BLaER1 treated with 17β-estradiol and CSF1 and Interleukin-3, amounts not matched to agents 10 nM and 100 nM (cell line): ENCODE data around the gene GALNT11.
"Not testable (repeated sequence)": the region's sequence is repeated elsewhere in the genome, so short reads cannot be mapped to it uniquely, and the experiment has no call there.

Experiments used
- H3K27ac ChIP-seq, 11 experiments: shearing (Covaris generic); formaldehyde crosslinking; 2 replicates each; pipeline ENCODE4 v1.8.1; 2022
- H3K27me3 ChIP-seq, 11 experiments: shearing (Covaris generic); formaldehyde crosslinking; 2 replicates each; pipeline ENCODE4 v1.8.1; 2022
- H3K36me3 ChIP-seq, 11 experiments: shearing (Covaris generic); formaldehyde crosslinking; 2 replicates each; pipeline ENCODE4 v1.8.1; 2022
- H3K4me1 ChIP-seq, 10 experiments: shearing (Covaris generic); formaldehyde crosslinking; 2 replicates each; pipeline ENCODE4 v1.8.1; 2022
- H3K4me2 ChIP-seq, 11 experiments: shearing (Covaris generic); formaldehyde crosslinking; 2 replicates each; pipeline ENCODE4 v1.8.1; 2022
- H3K4me3 ChIP-seq, 10 experiments: shearing (Covaris generic); formaldehyde crosslinking; 2 replicates each; pipeline ENCODE4 v1.8.1; 2022
- H3K9ac ChIP-seq, 11 experiments: shearing (Covaris generic); formaldehyde crosslinking; 2 replicates each; pipeline ENCODE4 v1.8.1; 2022
- H3K9me3 ChIP-seq, 11 experiments: shearing (Covaris generic); formaldehyde crosslinking; replicated peaks in 1 of 11; 2 replicates each; pipeline ENCODE4 v1.8.1; 2022
- H4K20me1 ChIP-seq, 11 experiments: shearing (Covaris generic); formaldehyde crosslinking; 2 replicates each; pipeline ENCODE4 v1.8.1; 2022
- Cebpa-rat ChIP-seq, 11 experiments: shearing (Covaris generic); IDR thresholded peaks; 2 replicates each; pipeline ENCODE4 v1.8.1; 2022

The GALNT11 gene

GRCh38 chr7:152046531-152046930 is 21.1 kb downstream of the GALNT11 start:
- TF ChIP-seq Cebpa-rat (IDR thresholded peaks at IDR 0.05) = no peak
- no peaks in the 10 kb centered on the region for H3K4me1 ChIP-seq
- no peak overlapping the region for H3K9ac ChIP-seq
- no peak overlapping the region for H3K27ac ChIP-seq
- H3K36me3 ChIP-seq = no peaks in the 10 kb centered on the region
- no peak overlapping the region for H3K4me3 ChIP-seq
- H3K27me3 ChIP-seq = no peaks in the 10 kb centered on the region
- no peak overlapping the region for H3K4me2 ChIP-seq
- peaks cover 36 to 59% (median 46%) of the 10 kb centered on the region in 11 experiments for H3K9me3 ChIP-seq
- peaks cover 0 to 5% (median 0%) of the 10 kb centered on the region in 11 experiments; a peak in 1 of 22 replicates for H4K20me1 ChIP-seq

DNA sequence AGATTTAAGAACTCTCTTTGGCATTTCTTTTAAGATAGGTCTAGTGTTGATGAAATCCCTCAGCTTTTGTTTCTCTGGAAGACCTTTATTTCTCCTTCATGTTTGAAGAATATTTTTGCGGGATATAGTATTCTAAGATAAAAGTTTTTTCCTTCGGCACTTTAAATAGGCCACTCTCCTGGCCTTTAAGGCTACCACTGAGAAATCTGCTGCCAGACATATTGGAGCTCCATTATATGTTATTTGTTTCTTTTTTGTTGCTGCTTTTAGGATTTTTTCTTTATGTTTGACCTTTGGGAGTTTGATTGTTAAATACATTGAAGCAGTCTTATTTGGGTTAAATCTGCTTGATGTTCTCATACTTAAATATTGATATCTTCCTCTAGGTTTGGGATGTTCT is 22.6 kb downstream of the GALNT11 start:
- TF ChIP-seq Cebpa-rat (IDR thresholded peaks at IDR 0.05) = no peak
- Histone ChIP-seq H3K36me3 (no peaks in the 10 kb centered on the region), H3K9ac (no peak overlapping the region), H4K20me1 (peaks cover 0 to 4% (median 0%) of the 10 kb centered on the region in 11 experiments; a peak in 1 of 22 replicates), H3K27me3 (no peaks in the 10 kb centered on the region), H3K4me1 (no peaks in the 10 kb centered on the region), H3K9me3 (peaks cover 36 to 59% (median 46%) of the 10 kb centered on the region in 11 experiments), H3K4me2 (no peak overlapping the region), H3K4me3 (no peak overlapping the region), H3K27ac (no peak overlapping the region)

DNA sequence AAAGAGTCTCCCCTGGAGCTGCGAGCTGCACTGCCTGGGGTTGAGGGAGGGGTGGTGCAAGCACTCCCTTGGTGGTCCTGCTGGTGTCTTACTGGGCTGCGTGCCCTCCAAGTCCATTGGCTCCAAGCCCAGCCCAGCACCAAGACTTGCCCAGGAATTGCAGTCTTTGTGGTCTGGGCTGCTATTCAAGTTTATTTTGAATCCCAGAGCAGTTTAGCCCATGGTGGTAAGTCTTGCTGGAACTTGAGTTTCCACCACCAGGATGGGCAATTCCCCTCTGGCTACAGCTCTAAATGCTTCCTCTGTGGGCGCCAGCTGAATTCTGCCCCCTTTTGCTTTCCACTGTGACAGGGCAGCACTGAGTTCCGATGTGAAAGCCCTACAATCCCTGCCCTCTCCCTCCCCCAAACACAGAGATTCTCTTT is 25.1 kb downstream of the GALNT11 start:
- Histone ChIP-seq H3K4me1 (no peaks in the 10 kb centered on the region), H3K36me3 (no peaks in the 10 kb centered on the region), H3K4me2 (no peak overlapping the region), H3K4me3 (no peak overlapping the region), H4K20me1 (no peaks in the 10 kb centered on the region; a peak in 1 of 22 replicates), H3K9me3 (peaks cover 16 to 36% (median 25%) of the 10 kb centered on the region in 11 experiments; a peak in 21 of 22 replicates), H3K27ac (no peak overlapping the region), H3K9ac (no peak overlapping the region), H3K27me3 (no peaks in the 10 kb centered on the region)
- no peak for TF ChIP-seq Cebpa-rat (IDR thresholded peaks at IDR 0.05)

GRCh38 chr7:152051968-152052367 is 26.5 kb downstream of the GALNT11 start:
- TF ChIP-seq Cebpa-rat (IDR thresholded peaks at IDR 0.05) = no peak
- no peak overlapping the region for H3K4me2 ChIP-seq
- H3K27ac ChIP-seq = no peak overlapping the region
- H3K4me3 ChIP-seq = no peak overlapping the region
- no peaks in the 10 kb centered on the region; a peak in 1 of 22 replicates for H4K20me1 ChIP-seq
- H3K36me3 ChIP-seq = no peaks in the 10 kb centered on the region
- H3K9ac ChIP-seq = no peak overlapping the region
- no peaks in the 10 kb centered on the region for H3K4me1 ChIP-seq
- peaks cover 5 to 25% (median 12%) of the 10 kb centered on the region in 11 experiments; a peak in 20 of 22 replicates for H3K9me3 ChIP-seq
- no peaks in the 10 kb centered on the region for H3K27me3 ChIP-seq

DNA sequence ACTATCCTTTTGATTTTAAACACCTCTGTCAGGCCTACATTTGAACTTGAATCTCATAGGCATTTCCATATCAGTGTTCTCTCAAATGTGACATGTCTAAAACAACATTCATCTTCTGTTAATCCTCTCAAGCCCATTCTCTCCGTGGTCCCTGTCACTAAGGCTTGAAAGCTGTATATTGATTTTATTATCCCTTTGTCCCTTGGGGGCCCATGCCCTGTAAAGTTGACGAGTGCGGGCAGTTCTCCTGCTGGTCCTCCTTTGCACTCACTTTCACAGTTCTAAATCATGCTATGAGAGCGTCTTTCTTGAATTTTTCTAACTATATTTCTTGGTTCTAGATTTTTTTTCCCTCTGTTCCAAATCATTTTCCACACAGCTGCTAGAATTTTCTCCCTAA is 27.3 kb downstream of the GALNT11 start:
- peaks cover 0 to 20% (median 4%) of the 10 kb centered on the region in 11 experiments; a peak in 14 of 22 replicates for H3K9me3 ChIP-seq
- H3K4me3 ChIP-seq = no peak overlapping the region

GRCh38 chr7:152054367-152055230 is 29.1 kb downstream of the GALNT11 start:
- H3K27ac ChIP-seq = no peak overlapping the region
- H3K36me3 ChIP-seq = no peaks in the 10 kb centered on the region
- H3K27me3 ChIP-seq = no peaks in the 10 kb centered on the region
- no peak overlapping the region for H3K4me3 ChIP-seq
- peaks cover 0 to 10% (median 0%) of the 10 kb centered on the region in 11 experiments; a peak in 5 of 22 replicates for H3K9me3 ChIP-seq
- H4K20me1 ChIP-seq = no peaks in the 10 kb centered on the region; a peak in 1 of 22 replicates
- H3K4me1 ChIP-seq = no peaks in the 10 kb centered on the region
- no peak overlapping the region for H3K4me2 ChIP-seq
- no peak overlapping the region for H3K9ac ChIP-seq
- no peak for TF ChIP-seq Cebpa-rat (IDR thresholded peaks at IDR 0.05)

More for the DNA sequence above, 27.3 kb downstream of the GALNT11 start:
- Histone ChIP-seq H3K27me3 (no peaks in the 10 kb centered on the region), H3K4me1 (no peaks in the 10 kb centered on the region), H3K9ac (no peak overlapping the region), H4K20me1 (no peaks in the 10 kb centered on the region; a peak in 1 of 22 replicates), H3K27ac (no peak overlapping the region), H3K36me3 (no peaks in the 10 kb centered on the region), H3K4me2 (no peak overlapping the region)
- TF ChIP-seq Cebpa-rat (IDR thresholded peaks at IDR 0.05) = no peak

DNA sequence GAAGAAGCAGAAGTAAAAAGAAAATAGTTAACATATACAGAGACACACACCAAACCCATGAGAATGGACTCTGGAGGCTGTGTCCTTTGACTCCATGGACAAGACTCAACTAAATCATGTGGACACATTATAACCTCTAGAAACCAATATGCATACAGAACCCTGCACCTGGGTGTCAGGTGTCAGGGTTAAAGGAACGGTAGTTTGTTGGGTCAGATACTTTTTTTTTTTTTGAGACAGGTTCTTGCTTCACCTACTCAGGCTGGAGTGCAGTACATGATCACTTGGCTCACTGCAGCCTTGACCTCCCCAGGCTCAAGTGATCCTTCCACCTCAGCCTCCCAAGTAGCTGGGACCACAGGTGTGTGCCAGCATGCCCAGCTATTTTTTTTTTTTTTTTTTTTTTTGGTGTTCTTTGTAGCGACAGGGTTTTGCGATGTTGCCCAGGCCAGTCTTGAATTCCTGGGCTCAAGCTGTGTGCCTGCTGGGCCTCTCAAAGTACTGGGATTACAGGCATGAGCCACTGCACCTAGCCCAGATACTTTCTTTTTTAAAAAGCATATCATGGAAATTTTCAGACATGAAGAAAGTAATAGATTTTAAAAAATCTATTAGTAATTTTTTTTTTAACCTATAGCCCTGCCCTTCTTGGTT is 31.3 kb downstream of the GALNT11 start:
- H3K9ac ChIP-seq = no peak overlapping the region

GRCh38 chr7:152059311-152059710 is 33.8 kb downstream of the GALNT11 start:
- H3K27ac ChIP-seq = no peak overlapping the region
- H3K4me1 ChIP-seq = no peaks in the 10 kb centered on the region
- H4K20me1 ChIP-seq = no peaks in the 10 kb centered on the region
- H3K9ac ChIP-seq = no peak overlapping the region
- no peak overlapping the region for H3K4me2 ChIP-seq
- peak in 4 of 11 experiments; percentile 19 to 62 (median 26); a peak in 3 of 22 replicates for TF ChIP-seq Cebpa-rat (IDR thresholded peaks at IDR 0.05)
- H3K36me3 ChIP-seq = no peaks in the 10 kb centered on the region; a peak in 1 of 22 replicates
- no peaks in the 10 kb centered on the region for H3K27me3 ChIP-seq
- peaks cover 0 to 8% (median 4%) of the 10 kb centered on the region in 11 experiments; a peak in 8 of 22 replicates for H3K9me3 ChIP-seq
- no peak overlapping the region for H3K4me3 ChIP-seq

More for the DNA sequence above, 31.3 kb downstream of the GALNT11 start:
- Histone ChIP-seq H3K27ac (no peak overlapping the region), H3K36me3 (no peaks in the 10 kb centered on the region; a peak in 1 of 22 replicates), H4K20me1 (no peaks in the 10 kb centered on the region), H3K4me3 (no peak overlapping the region), H3K27me3 (no peaks in the 10 kb centered on the region), H3K4me1 (no peaks in the 10 kb centered on the region), H3K9me3 (peaks cover 0 to 7% (median 0%) of the 10 kb centered on the region in 11 experiments; a peak in 8 of 22 replicates), H3K4me2 (no peak overlapping the region)
- TF ChIP-seq Cebpa-rat (IDR thresholded peaks at IDR 0.05) = no peak

DNA sequence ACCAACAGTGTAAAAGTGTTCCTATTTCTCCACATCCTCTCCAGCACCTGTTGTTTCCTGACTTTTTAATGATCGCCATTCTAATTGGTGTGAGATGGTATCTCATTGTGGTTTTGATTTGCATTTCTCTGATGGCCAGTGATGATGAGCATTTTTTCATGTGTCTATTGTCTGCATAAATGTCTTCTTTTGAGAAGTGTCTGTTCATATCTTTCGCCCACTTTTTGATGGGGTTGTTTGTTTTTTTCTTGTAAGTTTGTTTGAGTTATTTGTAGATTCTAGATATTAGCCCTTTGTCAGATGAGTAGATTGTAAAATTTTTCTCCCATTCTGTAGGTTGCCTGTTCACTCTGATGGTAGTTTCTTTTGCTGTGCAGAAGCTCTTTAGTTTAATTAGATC is 35.6 kb downstream of the GALNT11 start:
- not testable (repeated sequence) for H3K4me2 ChIP-seq, H3K36me3 ChIP-seq, H3K4me3 ChIP-seq, H3K9ac ChIP-seq, H3K27ac ChIP-seq, H4K20me1 ChIP-seq, H3K27me3 ChIP-seq, H3K4me1 ChIP-seq
- H3K9me3 ChIP-seq = peaks cover 2 to 18% (median 10%) of the 10 kb centered on the region in 11 experiments; a peak in 20 of 22 replicates

- H3K4me1 ChIP-seq, H3K4me2 ChIP-seq, H3K36me3 ChIP-seq, H3K27me3 ChIP-seq, H4K20me1 ChIP-seq, H3K9ac ChIP-seq, H3K27ac ChIP-seq, H3K4me3 ChIP-seq: not testable (repeated sequence)
- H3K9me3 ChIP-seq = peaks cover 8 to 33% (median 28%) of the 10 kb centered on the region in 11 experiments; a peak in 21 of 22 replicates
These were observed 37.7 kb downstream of the GALNT11 start for GRCh38 chr7:152063192-152063591.

DNA sequence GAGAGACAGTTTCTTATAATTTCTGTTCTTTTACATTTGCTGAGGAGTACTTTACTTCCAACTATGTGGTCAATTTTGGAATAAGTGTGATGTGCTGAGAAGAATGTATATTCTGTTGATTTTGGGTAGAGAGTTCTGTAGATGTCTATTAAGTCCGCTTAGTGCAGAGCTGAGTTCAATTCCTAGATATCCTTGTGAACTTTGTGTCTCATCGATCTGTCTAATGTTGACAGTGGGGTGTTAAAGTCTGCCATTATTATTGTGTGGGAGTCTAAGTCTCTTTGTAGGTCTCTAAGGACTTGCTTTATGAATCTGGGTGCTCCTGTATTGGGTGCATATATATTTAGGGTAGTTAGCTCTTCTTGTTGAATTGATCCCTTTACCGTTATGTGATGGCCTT is 38.3 kb downstream of the GALNT11 start:
- H3K27me3 ChIP-seq, H3K4me1 ChIP-seq, H3K36me3 ChIP-seq, H4K20me1 ChIP-seq, H3K27ac ChIP-seq, H3K4me3 ChIP-seq, H3K4me2 ChIP-seq, H3K9ac ChIP-seq: not testable (repeated sequence)
- H3K9me3 ChIP-seq = peaks cover 8 to 33% (median 28%) of the 10 kb centered on the region in 11 experiments; a peak in 21 of 22 replicates

DNA sequence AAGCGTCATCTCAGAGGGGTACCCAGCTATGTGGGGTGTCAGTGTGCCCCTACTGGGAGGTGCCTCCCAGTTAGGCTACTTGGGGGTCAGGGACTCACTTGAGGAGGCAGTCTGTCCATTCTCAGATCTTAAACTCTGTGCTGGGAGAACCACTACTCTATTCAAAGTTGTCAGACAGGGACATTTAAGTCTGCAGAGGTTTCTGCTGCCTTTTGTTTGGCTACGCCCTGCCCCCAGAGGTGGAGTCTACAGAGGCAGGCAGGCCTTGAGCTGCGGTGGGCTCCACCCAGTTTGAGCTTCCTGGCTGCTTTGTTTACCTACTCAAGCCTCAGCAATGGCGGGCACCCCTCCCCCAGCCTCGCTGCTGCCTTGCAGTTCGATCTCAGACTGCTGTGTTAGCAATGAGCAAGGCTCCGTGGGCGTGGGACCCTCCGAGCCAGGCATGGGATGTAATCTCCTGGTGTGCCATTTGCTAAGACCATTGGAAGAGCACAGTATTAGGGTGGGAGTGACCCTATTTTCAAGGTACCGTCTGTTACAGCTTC is 40.4 kb downstream of the GALNT11 start:
- not testable (repeated sequence) for H3K27me3 ChIP-seq, H4K20me1 ChIP-seq, H3K9ac ChIP-seq, H3K36me3 ChIP-seq, H3K4me2 ChIP-seq, H3K27ac ChIP-seq, H3K4me3 ChIP-seq, H3K4me1 ChIP-seq
- H3K9me3 ChIP-seq = peaks cover 22 to 45% (median 38%) of the 10 kb centered on the region in 11 experiments
